GM19239 (cell line): ENCODE measurements around the gene PIK3R5.
A peak's percentile ranks its signal among the peaks of the same experiment; 100 is the strongest.

ENCODE experiments used
- DNase-seq: peaks from one replicate; pipeline ENCODE4 v3.0.0; 2011; ENCODE audit warnings: low spot score; ENCODE audit not compliant: insufficient read length
- FAIRE-seq: peaks from 2 replicates; lab custom pipeline; 2011; peaks lifted over from hg19 to GRCh38; lab: Jason Lieb, UNC

PIK3R5 gene

DNA sequence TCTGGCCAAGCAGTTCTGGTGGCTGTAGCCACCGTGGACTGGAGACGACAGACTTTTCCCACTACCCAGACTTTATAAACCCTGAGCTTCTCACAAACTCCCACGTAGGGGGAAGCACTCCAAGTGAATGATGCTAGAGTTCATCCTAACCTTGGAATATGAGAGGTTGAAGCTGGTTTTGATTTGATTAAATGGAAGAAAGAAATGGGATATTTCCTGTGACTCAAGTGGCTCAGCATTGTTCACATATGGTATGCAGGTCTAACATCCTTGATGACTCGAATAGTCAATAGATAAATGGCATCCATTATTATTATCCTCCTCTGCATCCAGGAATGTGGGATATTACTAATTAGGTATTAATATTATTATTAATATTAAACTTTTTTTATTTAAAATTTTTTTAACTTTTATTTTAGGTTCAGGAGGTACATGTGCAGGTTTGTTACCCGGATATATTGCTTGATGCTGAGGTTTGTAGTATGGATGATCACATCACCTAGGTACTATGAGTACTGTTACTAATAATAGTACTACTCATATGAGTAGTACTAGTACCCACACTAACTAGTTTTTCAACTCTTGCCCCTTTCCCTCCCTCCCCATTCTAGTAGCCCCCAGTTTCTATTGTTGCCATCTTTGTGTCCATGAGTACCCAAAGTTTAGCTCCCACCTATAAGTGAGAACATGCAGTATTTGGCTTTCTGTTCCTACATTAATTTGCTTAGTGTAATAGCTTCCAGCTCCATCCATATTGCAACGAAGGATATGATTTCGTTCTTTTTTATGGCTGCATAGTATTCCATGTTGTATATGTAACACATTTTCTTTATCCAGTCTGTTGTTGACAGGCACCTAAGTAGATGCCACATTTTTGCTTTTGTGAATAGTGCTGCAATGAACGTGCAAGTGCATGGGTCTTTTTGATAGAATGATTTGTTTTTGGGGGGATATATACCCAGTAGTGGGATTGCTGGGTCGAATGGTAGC lies 121.0 kb downstream of the PIK3R5 start:
- DNase-seq (no peak), FAIRE-seq (peak; percentile 4)

DNA sequence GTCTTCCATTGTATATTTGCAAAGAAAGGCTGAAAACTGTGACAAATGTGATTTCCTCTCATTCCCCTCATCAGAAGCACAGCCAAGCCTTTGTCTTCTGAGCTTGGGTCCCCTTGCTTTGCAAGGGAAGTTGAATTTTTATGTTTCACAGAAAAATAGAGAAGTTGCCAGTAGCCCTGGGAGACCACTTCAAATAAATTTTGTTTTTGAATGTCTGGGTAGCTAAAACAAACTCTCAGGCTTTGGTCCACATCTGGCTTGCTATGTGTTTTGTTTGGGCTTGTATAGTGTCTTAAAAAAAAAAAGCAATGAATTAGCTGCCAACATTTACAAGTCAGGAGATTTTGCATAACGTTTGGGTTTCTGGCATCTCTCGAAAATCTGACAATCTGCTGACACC lies 122.2 kb downstream of the PIK3R5 start:
- DNase-seq (no peak), FAIRE-seq (peak; percentile 31)

DNA sequence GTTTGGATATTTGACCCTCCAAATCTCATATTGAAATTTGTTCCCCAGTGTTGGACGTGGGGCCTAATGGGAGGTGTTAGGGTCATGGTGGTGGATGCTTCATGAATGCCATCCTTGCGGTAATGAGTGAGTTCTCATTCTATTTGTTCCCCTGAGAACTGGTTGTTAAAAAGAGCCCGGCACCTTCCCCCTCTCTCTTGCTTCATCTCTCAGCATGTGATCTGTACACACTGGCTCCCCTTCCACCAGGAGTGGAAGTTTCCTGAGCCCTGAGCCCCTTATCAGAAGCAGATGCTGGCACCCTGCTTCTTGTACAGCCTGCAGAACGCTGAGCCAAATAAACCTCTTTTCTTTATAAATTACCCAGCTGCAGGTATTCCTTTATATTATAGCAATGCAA lies 123.7 kb downstream of the PIK3R5 start:
- DNase-seq = no peak
- no peak for FAIRE-seq

DNA sequence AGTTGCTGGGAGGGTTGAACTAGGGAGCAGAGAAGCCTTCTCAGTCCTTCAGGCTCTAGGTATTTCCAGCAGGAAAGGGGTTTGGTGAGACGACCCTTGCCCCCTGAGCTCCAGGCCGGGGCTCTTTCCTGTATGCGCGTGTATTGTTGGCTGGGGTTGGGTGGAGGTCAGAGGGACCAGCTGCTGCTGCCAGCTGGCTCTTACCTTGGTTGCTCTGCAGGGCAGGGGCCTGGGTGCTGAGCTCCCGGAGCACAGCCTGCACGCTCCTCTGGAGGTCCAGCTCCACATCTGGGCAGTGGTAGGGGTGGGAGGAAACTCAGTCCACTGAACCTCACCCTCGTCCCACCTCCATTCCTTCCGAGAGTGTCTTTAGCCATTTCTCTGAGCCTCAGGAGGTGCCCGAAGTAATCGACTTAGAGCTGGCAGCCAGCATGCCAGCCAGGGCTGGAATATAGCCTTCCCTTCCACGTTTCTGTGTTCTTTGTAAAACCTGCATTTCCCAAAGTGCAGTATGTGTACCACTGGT lies 126.0 kb downstream of the PIK3R5 start:
- DNase-seq (no peak), FAIRE-seq (no peak)

DNA sequence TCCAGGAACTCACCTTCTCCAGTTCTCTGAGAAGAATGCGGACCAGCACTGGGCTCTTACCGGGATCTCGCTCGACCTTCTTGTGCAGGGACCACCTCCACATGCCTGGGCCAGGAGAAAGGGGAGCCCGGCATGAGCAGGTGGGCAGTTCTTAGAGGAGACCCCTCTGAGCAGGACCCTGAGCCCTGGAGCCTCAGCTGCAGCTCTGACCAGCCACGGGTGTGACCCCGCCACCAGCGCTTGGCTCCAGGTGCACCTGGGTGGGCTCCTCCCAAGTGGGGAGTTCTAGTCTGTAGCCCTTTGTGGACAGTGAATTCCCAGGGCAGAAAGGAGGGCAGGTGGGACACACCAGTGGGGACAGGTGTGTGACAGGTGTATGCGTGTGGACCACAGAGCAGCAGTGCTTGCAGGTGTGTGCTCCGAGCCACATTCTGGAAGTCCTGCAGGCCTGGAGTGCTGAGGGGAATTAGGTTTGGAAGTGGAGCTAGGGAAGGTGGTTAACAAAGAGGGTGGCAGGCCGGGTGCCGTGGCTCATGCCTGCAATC lies 126.9 kb downstream of the PIK3R5 start:
- no peak for DNase-seq
- no peak for FAIRE-seq

DNA sequence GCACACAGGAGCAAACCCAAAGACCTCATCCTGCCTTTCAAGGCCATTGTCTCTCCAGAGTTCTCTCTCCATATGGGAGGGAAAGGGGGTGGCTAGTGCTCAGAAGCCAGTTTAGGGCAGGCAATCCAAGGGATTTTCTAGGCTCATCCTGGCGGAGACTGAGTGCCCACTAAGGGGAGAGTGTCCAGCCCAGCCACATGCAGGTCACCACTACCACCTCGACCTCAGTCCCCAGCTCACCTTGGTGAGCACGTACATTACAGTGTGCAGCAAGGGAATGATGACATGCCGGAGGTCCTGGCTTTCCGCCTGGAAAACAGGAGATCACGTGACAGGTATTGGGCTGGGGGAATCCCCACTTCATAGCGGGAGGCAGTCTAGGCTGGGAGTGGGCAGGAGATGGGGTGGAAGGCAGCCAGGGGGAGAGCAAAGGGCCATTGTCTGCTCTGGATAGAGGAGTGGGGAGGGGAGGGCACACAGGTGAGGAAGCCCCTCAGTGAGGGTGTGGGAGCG lies 127.9 kb downstream of the PIK3R5 start:
- FAIRE-seq (no peak), DNase-seq (no peak)

DNA sequence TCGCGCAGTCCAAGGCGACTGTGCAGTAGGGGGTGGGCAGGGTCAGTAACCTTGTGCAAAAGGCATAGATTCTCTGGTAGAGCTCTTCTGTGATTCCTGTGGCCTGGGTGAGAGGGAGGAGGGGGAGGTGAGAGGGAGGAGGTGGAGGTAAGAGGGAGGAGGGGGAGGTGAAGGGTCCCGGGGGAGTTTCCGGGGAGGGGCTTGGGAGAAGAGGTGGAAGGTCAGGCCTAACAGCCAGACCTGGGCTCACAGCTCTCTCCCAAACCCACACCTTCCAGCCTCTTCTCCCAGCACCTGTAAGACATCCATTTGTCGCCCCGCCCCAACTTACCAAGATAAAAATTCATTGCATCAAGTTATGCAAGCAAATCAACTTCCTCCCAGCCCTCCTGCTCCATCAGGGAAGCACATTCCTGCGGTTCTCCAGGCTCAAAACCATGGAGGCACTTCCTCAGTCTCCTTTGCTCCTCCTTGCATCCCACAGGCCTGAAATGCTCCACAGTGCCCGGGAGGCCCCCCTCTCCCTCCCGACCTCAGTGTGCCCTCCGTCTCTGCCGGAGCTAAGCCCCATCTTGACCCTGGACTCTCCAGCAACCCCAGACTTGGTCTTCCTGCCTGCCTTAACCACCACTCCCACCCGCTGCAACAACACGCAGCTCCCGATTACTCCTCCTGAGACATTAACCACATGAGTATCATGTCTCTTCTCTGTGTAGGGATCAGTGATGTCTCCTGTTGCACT lies 128.5 kb downstream of the PIK3R5 start:
- FAIRE-seq (no peak), DNase-seq (no peak)

DNA sequence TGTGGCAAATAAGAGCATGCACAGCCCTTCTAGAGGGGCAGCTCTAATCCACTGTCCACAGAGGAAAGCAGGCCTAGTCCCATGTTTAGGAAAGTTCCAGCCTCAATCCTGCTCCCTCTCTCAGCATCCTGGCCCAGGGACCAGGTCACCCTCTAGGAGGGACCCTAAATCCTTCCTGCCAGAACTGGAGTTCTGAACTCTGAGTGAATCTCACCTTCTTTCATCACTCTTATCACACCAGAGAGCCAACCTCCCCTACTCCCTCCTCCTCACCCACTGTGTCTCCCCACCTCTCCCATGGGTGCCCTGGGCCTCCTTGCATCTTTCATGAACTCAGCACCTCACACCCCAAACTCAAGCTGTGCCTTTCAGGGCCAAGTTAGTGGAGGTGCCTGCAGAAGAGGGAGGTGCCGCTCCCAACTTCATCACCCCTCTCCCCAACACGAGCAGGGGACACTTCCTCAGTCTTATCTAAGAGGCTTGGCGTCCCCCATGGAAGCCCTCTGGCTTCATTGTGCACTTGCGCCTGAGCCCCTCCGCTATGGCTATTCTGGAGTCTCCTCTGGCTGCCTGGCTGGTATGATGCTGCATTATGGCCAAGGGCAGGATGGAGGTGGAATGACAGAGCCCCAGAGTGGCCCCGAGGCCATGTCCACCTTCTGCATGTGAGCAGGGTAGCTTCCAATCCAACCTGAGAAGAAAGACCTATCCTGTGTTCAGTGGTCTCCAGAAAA lies 129.7 kb downstream of the PIK3R5 start:
- DNase-seq (no peak), FAIRE-seq (no peak)

DNA sequence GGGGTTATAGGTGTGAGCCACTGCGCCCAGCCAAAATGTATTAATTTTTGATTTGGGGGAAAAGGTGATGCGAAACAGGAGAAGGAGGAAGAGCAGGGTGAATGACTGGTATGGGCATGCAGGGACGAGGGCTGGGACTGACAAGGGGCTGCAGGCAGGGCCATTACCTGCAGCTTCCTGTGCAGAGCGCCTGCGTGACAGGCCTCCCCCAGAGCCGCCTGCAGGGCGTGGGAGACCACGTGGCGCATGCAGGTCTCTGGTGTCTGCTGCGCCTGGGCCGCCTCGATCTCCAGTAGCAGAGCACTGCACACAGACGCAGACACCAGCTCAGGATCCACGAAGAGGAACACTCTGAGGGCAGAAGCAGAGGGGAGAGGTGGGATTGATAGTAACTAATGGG lies 130.4 kb downstream of the PIK3R5 start:
- DNase-seq (no peak), FAIRE-seq (no peak)

DNA sequence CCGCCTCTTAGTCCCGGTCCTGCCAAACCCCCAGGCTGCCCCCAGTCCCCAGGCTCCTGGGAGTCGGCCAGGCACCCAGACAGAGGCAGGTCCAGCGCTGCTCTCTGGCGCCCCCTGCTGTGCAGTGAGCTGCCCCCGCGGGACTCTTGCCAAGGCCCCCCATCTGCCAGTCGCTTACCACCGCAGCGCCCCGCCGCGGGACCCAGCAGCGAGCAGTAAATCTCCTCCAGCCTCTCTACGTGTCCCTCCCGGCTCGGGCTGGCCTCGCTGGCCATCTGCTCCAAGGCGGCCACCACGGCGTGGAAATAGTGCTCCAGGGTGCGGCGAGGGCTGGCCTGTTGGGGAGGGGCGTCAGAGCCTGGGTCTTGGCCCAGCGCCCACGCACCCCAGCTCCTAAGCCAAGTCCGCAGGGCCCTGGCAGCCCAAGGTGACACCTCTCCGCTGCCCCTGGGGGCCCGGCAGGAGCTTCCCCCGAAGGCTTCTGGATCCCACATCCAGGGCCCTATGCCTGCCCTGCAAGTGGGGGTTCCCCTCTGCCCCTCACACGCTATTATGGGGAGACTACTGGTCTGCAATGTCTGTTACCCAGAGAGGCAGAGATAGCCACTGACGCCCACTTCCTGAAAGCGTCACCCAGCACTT lies 132.7 kb downstream of the PIK3R5 start:
- FAIRE-seq = no peak

DNA sequence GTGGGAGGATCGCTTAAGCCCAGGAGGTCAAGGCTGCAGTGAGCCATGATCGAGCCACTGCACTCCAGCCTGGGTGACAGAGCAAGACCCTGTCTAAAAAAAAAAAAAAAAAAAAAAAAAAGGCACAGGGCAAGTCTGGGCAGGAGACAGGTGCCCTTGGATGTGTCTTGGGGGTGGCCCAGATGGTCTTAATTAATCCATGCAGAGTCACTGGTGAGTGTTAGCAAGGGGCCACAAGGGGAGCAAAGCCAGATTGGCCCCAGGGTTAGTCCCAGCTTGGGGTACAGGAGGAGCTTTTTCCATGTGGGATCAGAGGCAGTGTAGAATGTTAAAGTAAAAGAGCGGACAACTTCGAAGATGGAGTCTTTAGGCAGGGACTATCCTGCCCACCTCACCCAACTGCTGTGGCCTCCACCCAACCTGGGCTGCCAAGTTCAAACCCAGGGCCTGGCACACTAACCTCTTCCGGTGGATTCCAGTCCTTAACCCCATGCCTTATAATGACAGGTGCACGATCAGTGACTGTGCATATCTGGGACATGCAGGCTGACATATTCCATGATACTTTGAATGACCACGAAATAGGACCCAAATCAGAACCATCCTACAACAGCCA lies 134.2 kb downstream of the PIK3R5 start:
- FAIRE-seq = no peak
- DNase-seq = no peak

More for the DNA sequence above, 132.7 kb downstream of the PIK3R5 start:
- DNase-seq = no peak

DNA sequence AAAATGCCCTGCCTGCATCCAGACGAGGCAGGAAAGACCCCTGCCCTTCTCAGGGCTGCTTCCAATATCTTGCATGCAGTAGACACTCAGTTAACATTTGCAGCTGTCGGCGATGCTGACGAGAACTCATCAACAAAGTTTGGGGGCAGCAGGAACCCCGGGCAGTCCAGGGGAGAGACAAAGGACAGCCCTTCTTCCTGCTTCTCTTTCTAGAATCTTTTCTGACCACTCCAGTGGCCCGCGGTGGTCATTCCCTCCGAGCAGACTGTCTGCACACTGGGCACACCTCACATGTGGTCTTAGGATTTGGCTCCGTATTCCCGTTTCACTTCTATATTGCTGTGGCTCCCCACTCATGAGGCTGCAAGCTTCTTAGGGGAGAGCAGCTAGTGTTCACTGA lies 135.4 kb downstream of the PIK3R5 start:
- FAIRE-seq (no peak), DNase-seq (no peak)

DNA sequence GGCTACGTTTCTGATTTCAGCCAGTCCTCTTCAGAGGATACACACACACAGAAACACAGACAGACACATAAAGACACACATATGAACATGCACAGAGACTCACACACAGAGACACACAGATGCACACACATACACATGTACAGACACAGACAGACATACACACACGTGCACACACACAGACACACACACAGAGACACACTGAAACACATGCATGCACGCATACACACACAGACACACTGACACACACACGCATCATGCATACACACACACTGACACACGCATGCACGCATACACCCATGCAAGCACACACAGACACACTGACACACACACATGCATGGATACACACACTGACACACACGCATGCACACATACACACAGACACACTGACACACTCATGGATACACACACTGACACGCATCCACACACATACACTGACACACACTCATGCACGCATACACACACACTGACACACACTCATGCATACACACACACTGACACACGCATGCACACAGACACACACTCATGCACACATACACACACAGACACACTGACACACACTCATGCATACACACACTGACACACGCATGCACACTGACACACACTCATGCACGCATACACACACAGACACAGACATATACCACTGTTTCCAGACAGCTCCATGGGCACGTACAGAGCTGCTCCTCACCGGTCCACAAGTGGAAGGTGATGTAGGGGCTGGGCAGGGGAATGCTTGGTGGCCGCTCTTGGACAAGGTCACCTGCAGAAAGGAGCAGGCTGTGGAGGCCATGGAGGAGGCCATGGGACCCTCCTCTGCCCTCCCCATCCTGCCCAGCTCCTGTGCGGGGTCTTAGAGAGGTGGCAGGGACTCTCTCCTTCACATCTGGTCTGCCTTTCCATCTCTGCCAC lies 136.2 kb downstream of the PIK3R5 start:
- FAIRE-seq (no peak), DNase-seq (no peak)
